Astrocyte (in vitro differentiated cells and primary cell): ENCODE results near the gene ANKLE2.

ENCODE experiments used
- EZH2 ChIP-seq: IDR thresholded peaks from 2 replicates; pipeline ENCODE4 v1.6.1; 2012; ENCODE audit warnings: mild to moderate bottlenecking, low read length, inconsistent platforms; ENCODE audit not compliant: insufficient read depth
- TF ChIP-seq, protein P1 (sequence below): IDR thresholded peaks from 2 replicates; pipeline ENCODE4 v1.5.1; 2011; ENCODE audit warnings: low read depth, mild to moderate bottlenecking, inconsistent platforms, low read length, moderate library complexity; ENCODE audit not compliant: insufficient read depth

DNA sequence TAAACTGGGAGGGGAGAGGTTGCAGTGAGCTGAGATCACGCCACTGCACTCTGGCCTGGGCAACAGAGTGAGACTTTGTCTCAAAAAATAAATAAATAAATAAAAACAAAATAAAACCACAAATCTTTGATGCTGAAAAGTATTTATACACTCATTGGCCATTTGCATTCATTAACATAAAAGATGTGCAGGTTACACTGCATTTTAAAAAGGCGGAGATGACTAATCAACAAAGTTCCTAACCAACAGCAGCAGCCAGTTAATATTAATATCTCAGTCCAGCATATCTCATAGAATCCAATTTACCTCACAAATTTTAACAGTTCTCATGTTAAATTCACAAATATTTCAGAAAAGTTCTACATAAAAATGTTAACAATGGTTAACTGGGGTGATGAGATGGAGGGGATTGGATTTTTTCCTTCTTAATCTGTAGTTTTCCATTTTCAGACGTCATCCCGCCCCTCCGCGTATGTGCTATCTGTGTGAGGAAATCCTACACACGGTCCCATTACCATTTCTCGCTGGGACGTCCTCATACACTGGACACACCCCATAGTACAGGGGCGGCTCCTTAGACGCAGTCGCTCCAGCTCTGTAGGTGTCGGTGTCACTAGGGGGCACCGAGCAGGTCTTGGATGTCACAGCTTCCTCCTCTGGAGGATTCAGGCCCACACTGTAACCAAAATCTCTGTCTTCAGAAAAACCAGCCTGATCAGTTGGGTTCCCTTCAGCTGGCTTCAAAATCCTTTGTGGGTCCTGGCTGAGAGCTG is 7.3 kb downstream of the ANKLE2 start:
- TF ChIP-seq, protein P1, sequence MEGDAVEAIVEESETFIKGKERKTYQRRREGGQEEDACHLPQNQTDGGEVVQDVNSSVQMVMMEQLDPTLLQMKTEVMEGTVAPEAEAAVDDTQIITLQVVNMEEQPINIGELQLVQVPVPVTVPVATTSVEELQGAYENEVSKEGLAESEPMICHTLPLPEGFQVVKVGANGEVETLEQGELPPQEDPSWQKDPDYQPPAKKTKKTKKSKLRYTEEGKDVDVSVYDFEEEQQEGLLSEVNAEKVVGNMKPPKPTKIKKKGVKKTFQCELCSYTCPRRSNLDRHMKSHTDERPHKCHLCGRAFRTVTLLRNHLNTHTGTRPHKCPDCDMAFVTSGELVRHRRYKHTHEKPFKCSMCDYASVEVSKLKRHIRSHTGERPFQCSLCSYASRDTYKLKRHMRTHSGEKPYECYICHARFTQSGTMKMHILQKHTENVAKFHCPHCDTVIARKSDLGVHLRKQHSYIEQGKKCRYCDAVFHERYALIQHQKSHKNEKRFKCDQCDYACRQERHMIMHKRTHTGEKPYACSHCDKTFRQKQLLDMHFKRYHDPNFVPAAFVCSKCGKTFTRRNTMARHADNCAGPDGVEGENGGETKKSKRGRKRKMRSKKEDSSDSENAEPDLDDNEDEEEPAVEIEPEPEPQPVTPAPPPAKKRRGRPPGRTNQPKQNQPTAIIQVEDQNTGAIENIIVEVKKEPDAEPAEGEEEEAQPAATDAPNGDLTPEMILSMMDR: no peak
- TF ChIP-seq EZH2: no peak
